Right lobe of liver (tissue), 6 donors: ENCODE measurements around the gene JUND. TPM values are rescaled to one million over a fixed set of nuclear protein-coding genes. Genes with fewer than 3 reads are reported as not detected.

Experiments used
- ATAC-seq, 4 donors: fragments of 200-7000 bp; cut with Tn5 transposase; one replicate each; pipeline ENCODE4 v1.9.1; 2020; ENCODE audit warnings: mild to moderate bottlenecking in 4 of 4, moderate library complexity in 4 of 4
- DNase-seq, 3 donors: peaks; one replicate each; pipeline ENCODE4 v3.0.0-alpha.2; 2020
- H3K27ac ChIP-seq, 3 donors: fragments of 200-600 bp; one replicate each; pipeline ENCODE4 v1.8.0; 2022
- H3K27me3 ChIP-seq, 2 donors: fragments of 200-600 bp; one replicate each; pipeline ENCODE4 v1.8.0; 2022
- H3K36me3 ChIP-seq, 4 donors: fragments of 200-600 bp; sonication (generic) in 1 of 4; one replicate each; pipeline versions ENCODE4 v1.5.1 to v1.8.0; 2017 to 2022; ENCODE audit warnings: control low read depth in 1 of 4
- H3K4me1 ChIP-seq, 4 donors: fragments of 200-600 bp; sonication (generic) in 1 of 4; one replicate each; pipeline versions ENCODE4 v1.5.1 to v1.8.0; 2017 to 2022; ENCODE audit warnings: control low read depth in 1 of 4
- H3K4me3 ChIP-seq, 3 donors: fragments of 200-600 bp; one replicate each; pipeline ENCODE4 v1.8.0; 2022
- H3K9me3 ChIP-seq, 4 donors: fragments of 200-600 bp; sonication (generic) in 1 of 4; one replicate each; pipeline versions ENCODE4 v1.5.1 to v1.8.0; 2017 to 2022; ENCODE audit warnings: control low read depth in 1 of 4
- POLR2A ChIP-seq: fragments of 450-650 bp; IDR thresholded peaks from one replicate; pipeline ENCODE4 v1.6.1; 2017; ENCODE audit warnings: antibody characterized with exemption, mild to moderate bottlenecking
- WGBS: methylation state at CpG from one replicate; pipeline ENCODE4 v1.1.6; 2018; ENCODE audit warnings: low coverage, low lambda C conversion rate; ENCODE audit not compliant: insufficient coverage; ENCODE audit errors: missing lambda C conversion rate; 5-methylcytosine and 5-hydroxymethylcytosine counted together
- intact Hi-C, 2 donors: fragments of 100-400 bp; cut with DNase I; formaldehyde crosslinking; loops; one replicate each; pipeline versions ENCODE4 v1.11.2 to v1.14.1; 2022
- total RNA-seq, 6 experiments: library from RNA; depleted of rRNA in 2 of 6; stranded (reverse); fragments of >200 nt in 2 of 6; fragmentation: NEBNext Ultra II Directional in 3 of 6; extraction: Animal tissue kit (Norgen Biotek cat#: 25700) in 3 of 6; gene quantifications; one replicate each; pipeline versions ENCODE4 v1.1.0 to v1.2.4, GENCODE V29; 2016 to 2023
- TF ChIP-seq, protein P1 (sequence below), 4 donors: fragments of 200-600 bp in 3 of 4; fragments of 450-650 bp in 1 of 4; IDR thresholded peaks; one replicate each; pipeline versions ENCODE4 v1.5.1 to v1.8.0; 2016 to 2022; ENCODE audit warnings: antibody characterized with exemption in 4 of 4, mild to moderate bottlenecking in 2 of 4
- donor health status: DM: no; HTN: yes; CAD: no.
- donor health status: DM: no; HTN: no; CAD: no.
- donor health status: DM: no; HTN: no; CAD: no.
- donor health status: DM: no; HTN: yes; CAD: no.
- donor health status: DM: no; HTN: yes; CAD: no.

The JUND gene
- total RNA-seq, 6 experiments from 2014 or later: 29.3 to 188 (median 134) TPM

GRCh38 chr19:18234194-18234593 is 47.2 kb downstream of the JUND start:
- H3K36me3 ChIP-seq: no peaks in the 10 kb centered on the region
- DNase-seq (no peak), ATAC-seq (no peak)
- no peak overlapping the region for H3K4me3 ChIP-seq
- H3K4me1 ChIP-seq: no peaks in the 10 kb centered on the region
- no peak overlapping the region for H3K27ac ChIP-seq
- 30% methylated on average over 4 of the region's 6 CpGs for whole genome bisulfite sequencing
- intact Hi-C loops: no loop called here
- H3K27me3 ChIP-seq: no peaks in the 10 kb centered on the region
- TF ChIP-seq, protein P1, sequence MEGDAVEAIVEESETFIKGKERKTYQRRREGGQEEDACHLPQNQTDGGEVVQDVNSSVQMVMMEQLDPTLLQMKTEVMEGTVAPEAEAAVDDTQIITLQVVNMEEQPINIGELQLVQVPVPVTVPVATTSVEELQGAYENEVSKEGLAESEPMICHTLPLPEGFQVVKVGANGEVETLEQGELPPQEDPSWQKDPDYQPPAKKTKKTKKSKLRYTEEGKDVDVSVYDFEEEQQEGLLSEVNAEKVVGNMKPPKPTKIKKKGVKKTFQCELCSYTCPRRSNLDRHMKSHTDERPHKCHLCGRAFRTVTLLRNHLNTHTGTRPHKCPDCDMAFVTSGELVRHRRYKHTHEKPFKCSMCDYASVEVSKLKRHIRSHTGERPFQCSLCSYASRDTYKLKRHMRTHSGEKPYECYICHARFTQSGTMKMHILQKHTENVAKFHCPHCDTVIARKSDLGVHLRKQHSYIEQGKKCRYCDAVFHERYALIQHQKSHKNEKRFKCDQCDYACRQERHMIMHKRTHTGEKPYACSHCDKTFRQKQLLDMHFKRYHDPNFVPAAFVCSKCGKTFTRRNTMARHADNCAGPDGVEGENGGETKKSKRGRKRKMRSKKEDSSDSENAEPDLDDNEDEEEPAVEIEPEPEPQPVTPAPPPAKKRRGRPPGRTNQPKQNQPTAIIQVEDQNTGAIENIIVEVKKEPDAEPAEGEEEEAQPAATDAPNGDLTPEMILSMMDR (IDR thresholded peaks at IDR 0.05): no peak
- no peak for TF ChIP-seq POLR2A
- no peaks in the 10 kb centered on the region for H3K9me3 ChIP-seq

GRCh38 chr19:18233224-18233825 is 48.1 kb downstream of the JUND start:
- Histone ChIP-seq H3K27me3 (no peaks in the 10 kb centered on the region), H3K4me3 (no peak overlapping the region), H3K36me3 (no peaks in the 10 kb centered on the region), H3K4me1 (no peaks in the 10 kb centered on the region), H3K9me3 (no peaks in the 10 kb centered on the region), H3K27ac (no peak overlapping the region)
- intact Hi-C loops: no loop called here
- DNase-seq (peak in 1 of 3 donors; percentile 45), ATAC-seq (peak; percentile 53 to 69 (median 60))
- 29% methylated on average over 25 of the region's 37 CpGs for WGBS
- TF ChIP-seq, protein P1 (IDR thresholded peaks at IDR 0.05): no peak
- no peak for TF ChIP-seq POLR2A

- Histone ChIP-seq H3K9me3 (no peaks in the 10 kb centered on the region), H3K27me3 (no peaks in the 10 kb centered on the region), H3K27ac (no peak overlapping the region), H3K36me3 (no peaks in the 10 kb centered on the region), H3K4me1 (no peaks in the 10 kb centered on the region), H3K4me3 (no peak overlapping the region)
- 12% methylated on average over 10 of the region's 46 CpGs for WGBS
- intact Hi-C loops: no loop called here
- no peak for ATAC-seq
- no peak for DNase-seq
- no peak for TF ChIP-seq POLR2A
Measured at GRCh38 chr19:18232540-18233223, 48.7 kb downstream of the JUND start.

GRCh38 chr19:18231775-18232174 is 49.6 kb downstream of the JUND start:
- intact Hi-C loops: no loop called here
- 34% methylated on average over 3 of the region's 4 CpGs for WGBS
- no peak for DNase-seq
- H3K4me1 ChIP-seq: no peaks in the 10 kb centered on the region
- ATAC-seq: no peak
- H3K36me3 ChIP-seq: no peaks in the 10 kb centered on the region
- H3K27me3 ChIP-seq: no peaks in the 10 kb centered on the region
- H3K27ac ChIP-seq: no peak overlapping the region
- no peak for TF ChIP-seq POLR2A
- TF ChIP-seq, protein P1 (IDR thresholded peaks at IDR 0.05): no peak
- H3K4me3 ChIP-seq: no peak overlapping the region
- no peaks in the 10 kb centered on the region for H3K9me3 ChIP-seq

GRCh38 chr19:18230941-18231734 is 50.3 kb downstream of the JUND start:
- H3K27ac ChIP-seq: no peak overlapping the region
- peak in 3 of 4 donors; percentile 5 to 27 (median 19) for ATAC-seq
- H3K4me3 ChIP-seq: no peak overlapping the region
- intact Hi-C loops: no loop called here
- peaks cover 0 to 1% (median 0%) of the 10 kb centered on the region in 4 donors for H3K4me1 ChIP-seq
- 42% methylated on average over 6 of the region's 18 CpGs for WGBS
- TF ChIP-seq, protein P1 (IDR thresholded peaks at IDR 0.05): no peak
- H3K9me3 ChIP-seq: no peaks in the 10 kb centered on the region
- no peaks in the 10 kb centered on the region for H3K27me3 ChIP-seq
- H3K36me3 ChIP-seq: no peaks in the 10 kb centered on the region
- no peak for DNase-seq
